HG03280 (cell line): ENCODE measurements around the gene NMRAL1.

ENCODE experiments used
- ATAC-seq: cut with Tn5 transposase; IDR thresholded peaks from one replicate; pipeline ENCODE4 v1.9.1; 2021; ENCODE audit warnings: mild to moderate bottlenecking, moderate library complexity; ENCODE audit not compliant: unreplicated experiment

The NMRAL1 gene

GRCh38 chr16:4505356-4506147, 31.1 kb upstream of the NMRAL1 start:
- ATAC-seq = peak; percentile 75

- no peak for ATAC-seq
These were observed 26.6 kb upstream of the NMRAL1 start for GRCh38 chr16:4501071-4501478.

GRCh38 chr16:4500272-4500671, 25.8 kb upstream of the NMRAL1 start:
- no peak for ATAC-seq

- no peak for ATAC-seq
These were observed 24.8 kb upstream of the NMRAL1 start for GRCh38 chr16:4499196-4499555.

GRCh38 chr16:4498546-4499195, 24.2 kb upstream of the NMRAL1 start:
- no peak for ATAC-seq

- ATAC-seq = no peak
These were observed 21.9 kb upstream of the NMRAL1 start for GRCh38 chr16:4496305-4496704.

- ATAC-seq = no peak
These were observed 21.3 kb upstream of the NMRAL1 start for GRCh38 chr16:4495766-4496165.

GRCh38 chr16:4494746-4495490, 20.5 kb upstream of the NMRAL1 start:
- no peak for ATAC-seq

GRCh38 chr16:4491898-4492297, 17.5 kb upstream of the NMRAL1 start:
- no peak for ATAC-seq

GRCh38 chr16:4489030-4489429, 14.6 kb upstream of the NMRAL1 start:
- ATAC-seq = no peak

GRCh38 chr16:4488499-4488967, 14.1 kb upstream of the NMRAL1 start:
- no peak for ATAC-seq

GRCh38 chr16:4487955-4488498, 13.6 kb upstream of the NMRAL1 start:
- no peak for ATAC-seq

- ATAC-seq = no peak
These were observed 11.9 kb upstream of the NMRAL1 start for GRCh38 chr16:4486126-4486893.

- no peak for ATAC-seq
These were observed 7.5 kb upstream of the NMRAL1 start for GRCh38 chr16:4481963-4482362.

GRCh38 chr16:4481526-4481925, 7.1 kb upstream of the NMRAL1 start:
- ATAC-seq = no peak

GRCh38 chr16:4477966-4478365, 3.5 kb upstream of the NMRAL1 start:
- ATAC-seq = no peak

- ATAC-seq = peak; percentile 88
These were observed 1.7 kb upstream of the NMRAL1 start, which contains the start of gene HMOX2 for GRCh38 chr16:4475880-4476788. Gene HMOX2 (plus strand): TSS chr16:4476398. CDS start chr16:4505525, 29,127 bp downstream.

- no peak for ATAC-seq
These were observed 1.5 kb downstream of the NMRAL1 start for GRCh38 chr16:4472880-4473279.

GRCh38 chr16:4471869-4472268, 2.6 kb downstream of the NMRAL1 start:
- no peak for ATAC-seq

GRCh38 chr16:4468972-4469371, 5.5 kb downstream of the NMRAL1 start:
- no peak for ATAC-seq
